GM12878 (cell line): ENCODE data around the gene PCSK6. TPM values are rescaled to one million over a fixed set of nuclear protein-coding genes. Genes with fewer than 3 reads are reported as not detected.

Experiments
- ATAC-seq: fragments of 200-7000 bp; cut with Tn5 transposase; 3 replicates; pipeline ENCODE4 v1.9.1; 2020; ENCODE audit warnings: mild to moderate bottlenecking, moderate library complexity
- BruUV-seq: library from RNA; stranded (reverse); fragments of 400-500 nt; replicated peaks from 2 replicates; lab custom pipeline; 2021; lab: Mats Ljungman, UMichigan
- CTCF ChIA-PET: fragments of 300-600 bp; sonication (Branson Sonifier 250); formaldehyde crosslinking; extraction: SDS; loops from one replicate; lab custom pipeline; 2021; ENCODE audit warnings: inconsistent platforms; lab: Yijun Ruan, JAX
- POLR2A ChIA-PET: fragments of 350-600 bp; formaldehyde crosslinking; extraction: SDS; loops from one replicate; lab custom pipeline; 2021; ENCODE audit warnings: inconsistent platforms; lab: Charles Lee
- RAD21 ChIA-PET: fragments of 300-600 bp; sonication (Branson Sonifier 250); formaldehyde crosslinking; loops from one replicate; lab custom pipeline; 2023; ENCODE audit warnings: antibody characterized with exemption; ENCODE audit not compliant: unreplicated experiment; lab: Charles Lee
- SMC1A ChIA-PET: fragments of 300-600 bp; sonication (Branson Sonifier 250); formaldehyde crosslinking; loops from one replicate; lab custom pipeline; 2023; ENCODE audit not compliant: unreplicated experiment, uncharacterized antibody; lab: Charles Lee
- DNase-seq: peaks from one replicate; pipeline ENCODE4 v3.0.0-alpha.2; 2011; ENCODE audit warnings: low read depth, low spot score
- FAIRE-seq: peaks from 3 replicates; lab custom pipeline; 2011; peaks lifted over from hg19 to GRCh38; lab: Jason Lieb, UNC
- H2AFZ ChIP-seq: 2 replicates; pipeline ENCODE4 v1.6.0; 2011; ENCODE audit warnings: low read depth, low read length, control low read depth; ENCODE audit not compliant: control insufficient read depth
- H3K27ac ChIP-seq: 2 replicates; pipeline ENCODE4 v1.5.1; 2011; ENCODE audit warnings: control low read depth; ENCODE audit not compliant: control insufficient read depth, insufficient read depth
- H3K27me3 ChIP-seq, 2 experiments: replicated peaks in 1 of 2; 2 replicates each; pipeline versions ENCODE4 v1.6.0 to v1.6.1; 2011; ENCODE audit warnings: low read length in 1 of 2; ENCODE audit not compliant: control insufficient read depth in 2 of 2, insufficient read depth in 2 of 2
- H3K36me3 ChIP-seq, 2 experiments: 2 replicates each; pipeline ENCODE4 v1.5.1; 2011; ENCODE audit warnings: low read length in 1 of 2; ENCODE audit not compliant: control insufficient read depth in 2 of 2, insufficient read depth in 2 of 2
- H3K4me1 ChIP-seq: 2 replicates; pipeline ENCODE4 v1.6.1; 2011; ENCODE audit warnings: mild to moderate bottlenecking, low read length, moderate library complexity, mixed read lengths; ENCODE audit not compliant: control insufficient read depth, insufficient read depth
- H3K4me2 ChIP-seq: 2 replicates; pipeline ENCODE4 v1.6.0; 2011; ENCODE audit warnings: control low read depth; ENCODE audit not compliant: control insufficient read depth, insufficient read depth
- H3K4me3 ChIP-seq: fragments of 200-600 bp; sonication (generic); 2 replicates; pipeline ENCODE4 v1.5.1; 2016
- H3K79me2 ChIP-seq: 2 replicates; pipeline ENCODE4 v1.6.0; 2011; ENCODE audit warnings: low read length; ENCODE audit not compliant: control insufficient read depth, insufficient read depth
- H3K9ac ChIP-seq: 2 replicates; pipeline ENCODE4 v1.8.0; 2011; ENCODE audit warnings: low read length, control low read depth, mixed read lengths; ENCODE audit not compliant: control insufficient read depth, insufficient read depth
- H3K9me3 ChIP-seq: replicated peaks from 3 replicates; pipeline ENCODE4 v1.5.1; 2011; ENCODE audit warnings: mild to moderate bottlenecking, low read length; ENCODE audit not compliant: control insufficient read depth, insufficient read depth
- H4K20me1 ChIP-seq: 2 replicates; pipeline ENCODE4 v1.6.0; 2011; ENCODE audit not compliant: control insufficient read depth, insufficient read depth
- ETV6 ChIP-seq, 2 experiments: fragments of 450-650 bp in 1 of 2; IDR thresholded peaks in 1 of 2; conservative IDR thresholded peaks in 1 of 2; 2 replicates each; pipeline ENCODE4 v1.6.1; 2014; ENCODE audit warnings: antibody characterized with exemption in 1 of 2, borderline replicate concordance in 1 of 2, low read depth in 1 of 2, mild to moderate bottlenecking in 1 of 2, moderate library complexity in 1 of 2
- NFYA ChIP-seq: IDR thresholded peaks from 2 replicates; pipeline ENCODE4 v1.6.1; 2011; ENCODE audit warnings: low read depth, mild to moderate bottlenecking, low read length, improper control_type of control experiment, borderline replicate concordance
- POLR2AphosphoS2 ChIP-seq: IDR thresholded peaks from 2 replicates; pipeline ENCODE4 v1.6.1; 2011; ENCODE audit warnings: low read depth, mild to moderate bottlenecking, low read length, improper control_type of control experiment, moderate library complexity
- ZNF687 ChIP-seq: fragments of 450-650 bp; IDR thresholded peaks from 2 replicates; pipeline ENCODE4 v1.6.1; 2017; ENCODE audit warnings: mild to moderate bottlenecking, moderate library complexity
- WGBS: methylation state at CpG from one replicate; pipeline ENCODE4 v1.1.6; 2016; ENCODE audit warnings: low lambda C conversion rate; ENCODE audit not compliant: insufficient replicate concordance, insufficient coverage; ENCODE audit errors: missing lambda C conversion rate; 5-methylcytosine and 5-hydroxymethylcytosine counted together
- in situ Hi-C: fragments of 300-500 bp; cut with MboI; formaldehyde crosslinking; loops from 9 replicates; pipeline ENCODE4 v1.14.3; 2018; ENCODE audit warnings: mixed read lengths
- intact Hi-C: fragments of 100-400 bp; cut with micrococcal nuclease; formaldehyde crosslinking; loops from one replicate; pipeline ENCODE4 v1.14.2; 2022; ENCODE audit not compliant: unreplicated experiment
- polyA plus RNA-seq, 11 experiments: library from polyadenylated mRNA; depleted of rRNA in 4 of 11; unstranded in 6 of 11; stranded (reverse) in 5 of 11; fragments of >200 nt; fragmentation: Nextera tagmentation in 4 of 11; fragmentation: Illumina TruSeq in 1 of 11; extraction: Ambion mirVana in 4 of 11; extraction: Trizol in 1 of 11; gene quantifications; 1 replicate in 1 of 11; 2 replicates in 10 of 11; pipeline versions ENCODE4 v1.2.1 to v1.2.3, GENCODE V29; 2011 to 2016; ENCODE audit warnings: inconsistent platforms in 2 of 11, missing spikeins in 2 of 11, low read depth in 1 of 11
- total RNA-seq, 4 experiments: library from RNA; depleted of rRNA in 3 of 4; stranded (reverse); fragments of >200 nt in 3 of 4; fragmentation: Illumina TruSeq in 1 of 4; extraction: Trizol in 1 of 4; gene quantifications; 2 replicates each; pipeline versions ENCODE4 v1.2.1 to v1.2.3, GENCODE V29; 2013 to 2021

The PCSK6 gene
- total and polyA plus RNA-seq, 10 of the 15 experiments (the other 5 are each of a cell fraction or from before 2014, with no cell fraction given): 0.19 to 0.67 (median 0.25) TPM; not detected in 4

- H3K27me3 ChIP-seq: peaks cover 0 to 8% of the 10 kb centered on the region in 2 experiments; a peak in 2 of 4 replicates
- DNase-seq (no peak), ATAC-seq (peak; percentile 45), FAIRE-seq (no peak)
- no peaks in the 10 kb centered on the region; the same call in 1 of the 2 replicates for H4K20me1 ChIP-seq
- H3K4me1 ChIP-seq: no peaks in the 10 kb centered on the region
- no TSS peak for BruUV-seq
- no peak for TF ChIP-seq POLR2AphosphoS2
- no peak overlapping the region for H3K27ac ChIP-seq
- intact Hi-C loops (no loop called here), in situ Hi-C loops (no loop called here)
- H3K9me3 ChIP-seq: no peaks in the 10 kb centered on the region
- no peaks in the 10 kb centered on the region for H3K79me2 ChIP-seq
- RAD21 ChIA-PET: interaction anchor here (0.9 kb wide), 1 partner anchor 111 kb away, joined by 3 read pairs; no protein-coding TSS in a partner anchor
- no peak overlapping the region for H3K4me2 ChIP-seq
- POLR2A ChIA-PET: no interaction called here
- H3K4me3 ChIP-seq: no peak overlapping the region
- CTCF ChIA-PET: no interaction called here
- H2AFZ ChIP-seq: no peak overlapping the region
- SMC1A ChIA-PET: interaction anchor here (0.9 kb wide), 1 partner anchor 16 kb away, joined by 3 read pairs; no protein-coding TSS in a partner anchor
- 6% methylated on average over 18 of the region's 18 CpGs for WGBS
- no peaks in the 10 kb centered on the region for H3K36me3 ChIP-seq
- H3K9ac ChIP-seq: no peak overlapping the region
Observed at GRCh38 chr15:101528108-101528916, 38.8 kb upstream of the PCSK6 start.

- Histone ChIP-seq H3K4me2 (no peak overlapping the region), H3K9ac (no peak overlapping the region), H3K4me3 (no peak overlapping the region)
- intact Hi-C loops: no loop called here
- ChIA-PET RAD21 (no interaction called here), CTCF (no interaction called here), POLR2A (no interaction called here), SMC1A (no interaction called here)
- no peak for ATAC-seq
- TF ChIP-seq ETV6 (conservative IDR thresholded peaks at IDR 0.05 in 1 of 2, IDR thresholded peaks at IDR 0.05 in 1 of 2; ENCODE audit: borderline replicate concordance in 1 of 2, low read depth in 1 of 2) (no peak), ZNF687 (no peak), NFYA (no peak)
- TF ChIP-seq, all 136 proteins: peak for 0
- Histone ChIP-seq H3K9me3 (no peaks in the 10 kb centered on the region), H3K79me2 (no peaks in the 10 kb centered on the region), H4K20me1 (no peaks in the 10 kb centered on the region; the same call in 1 of the 2 replicates), H3K36me3 (no peaks in the 10 kb centered on the region), H3K27ac (no peak overlapping the region), H3K27me3 (peaks cover 0 to 9% of the 10 kb centered on the region in 2 experiments; a peak in 2 of 4 replicates), H2AFZ (no peak overlapping the region), H3K4me1 (no peaks in the 10 kb centered on the region)
- in situ Hi-C loops: no loop called here
- no peak for DNase-seq
- no TSS peak for BruUV-seq
- no peak for FAIRE-seq
- 16% methylated on average over 6 of the region's 7 CpGs for WGBS
Observed at GRCh38 chr15:101526890-101527289, 37.4 kb upstream of the PCSK6 start.
